ENCODE measurements around the gene NKX1-2.

Gene NKX1-2

DNA sequence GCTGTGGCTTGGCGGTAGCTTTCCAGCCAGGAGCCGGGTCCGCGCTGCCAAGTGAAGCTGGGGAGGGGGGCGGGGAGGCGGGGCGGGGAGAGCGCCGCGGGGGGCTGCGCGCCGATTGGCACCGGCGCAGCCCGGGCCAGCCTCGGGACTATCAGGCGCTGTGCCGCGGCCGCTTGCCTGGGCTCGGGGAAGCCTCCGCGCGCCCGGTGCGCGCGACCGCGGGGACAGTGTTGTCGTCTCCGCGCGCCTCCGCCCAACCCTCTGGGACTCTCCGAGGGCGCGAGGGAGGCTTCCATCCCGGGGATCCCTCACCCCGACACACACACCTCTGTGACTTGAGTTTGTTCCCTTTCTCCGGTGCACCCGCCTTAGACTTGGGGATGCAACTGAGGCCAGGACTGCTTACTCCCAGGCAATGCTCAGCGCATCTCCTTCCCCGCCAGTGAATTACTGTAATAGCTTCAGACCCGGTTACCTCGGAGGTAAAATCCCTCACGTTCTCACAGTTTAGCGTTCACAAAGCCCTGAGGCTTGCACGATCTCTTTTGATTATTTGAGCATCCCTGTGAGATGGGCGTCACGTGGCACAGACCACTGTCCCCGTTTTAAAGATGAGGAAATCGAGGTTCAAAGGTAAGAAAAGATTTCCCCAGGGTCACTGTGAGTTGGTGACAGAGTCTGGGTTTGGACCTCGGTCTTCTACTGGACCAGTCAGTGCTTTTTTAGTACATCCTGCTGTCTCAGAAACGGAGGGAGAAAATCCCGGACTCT is at the start of gene NKX1-2:
NKX1-2 (minus strand) TSS at position 24 of the 771 bp plus-strand sequence. CDS start 92 bp downstream, outside the sequence.
- no peak for DNase-seq

DNA sequence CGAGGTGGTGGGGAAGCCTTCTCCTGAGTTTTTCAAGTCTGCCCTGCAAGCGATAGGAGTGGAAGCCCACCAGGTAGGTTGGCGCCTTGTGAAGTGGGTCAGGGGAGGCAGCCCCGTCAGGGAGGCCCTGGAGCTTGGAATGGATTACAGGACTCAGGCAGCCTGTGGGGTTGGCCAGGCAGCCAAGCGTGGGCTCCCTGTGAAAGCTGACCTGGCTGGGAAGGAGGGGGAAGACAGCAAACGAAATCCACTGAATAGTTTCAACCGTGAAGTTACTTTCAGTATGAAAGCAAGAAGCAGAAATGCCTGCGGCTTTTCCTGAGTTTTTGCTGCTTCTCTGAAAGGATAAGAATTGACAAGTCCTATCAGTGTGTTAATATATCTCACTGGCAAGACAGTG is 48.2 kb upstream of the NKX1-2 start:
- no peak for DNase-seq

DNA sequence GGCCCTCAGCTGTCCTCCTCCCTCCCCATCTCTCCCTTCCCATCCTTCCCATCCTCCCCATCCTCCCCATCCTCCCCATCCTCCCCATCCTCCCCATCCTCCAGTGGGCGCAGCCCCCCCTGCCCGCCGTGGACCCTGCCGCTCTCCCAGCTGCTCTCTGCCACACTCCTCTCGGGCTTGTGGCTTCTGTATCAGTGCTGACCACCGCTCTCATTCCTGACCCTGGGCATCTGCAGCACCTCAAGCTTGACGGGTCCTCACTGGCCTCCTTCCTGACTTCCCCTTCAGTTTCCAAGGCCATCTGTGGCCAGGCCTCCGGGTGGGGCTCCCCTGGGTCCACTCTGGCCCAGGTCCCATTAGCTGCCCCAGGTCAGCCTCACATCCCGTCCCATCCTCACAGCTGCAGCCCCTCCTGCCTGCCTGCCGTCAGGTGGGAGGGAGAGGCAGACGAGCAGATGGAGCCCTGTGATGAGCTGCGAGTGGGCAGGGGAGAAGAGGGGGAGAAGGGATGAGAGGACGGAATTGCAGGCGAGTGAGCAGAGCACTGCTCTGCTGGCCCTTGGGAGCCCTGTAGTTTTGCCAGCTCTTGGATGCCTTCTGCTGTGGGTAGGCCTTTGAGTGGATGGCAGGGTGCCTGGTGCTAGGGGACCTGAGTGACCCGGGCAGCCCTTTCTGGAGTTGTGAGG is 47.5 kb upstream of the NKX1-2 start:
- no peak for DNase-seq

GRCh38 chr10:124496620-124497019 is 46.8 kb upstream of the NKX1-2 start:
- no peak for DNase-seq

GRCh38 chr10:124496150-124496549 is 46.3 kb upstream of the NKX1-2 start:
- DNase-seq: no peak

- no peak for DNase-seq
Measured at GRCh38 chr10:124495725-124496124, 45.9 kb upstream of the NKX1-2 start.

GRCh38 chr10:124495162-124495561 is 45.3 kb upstream of the NKX1-2 start:
- DNase-seq: no peak

DNA sequence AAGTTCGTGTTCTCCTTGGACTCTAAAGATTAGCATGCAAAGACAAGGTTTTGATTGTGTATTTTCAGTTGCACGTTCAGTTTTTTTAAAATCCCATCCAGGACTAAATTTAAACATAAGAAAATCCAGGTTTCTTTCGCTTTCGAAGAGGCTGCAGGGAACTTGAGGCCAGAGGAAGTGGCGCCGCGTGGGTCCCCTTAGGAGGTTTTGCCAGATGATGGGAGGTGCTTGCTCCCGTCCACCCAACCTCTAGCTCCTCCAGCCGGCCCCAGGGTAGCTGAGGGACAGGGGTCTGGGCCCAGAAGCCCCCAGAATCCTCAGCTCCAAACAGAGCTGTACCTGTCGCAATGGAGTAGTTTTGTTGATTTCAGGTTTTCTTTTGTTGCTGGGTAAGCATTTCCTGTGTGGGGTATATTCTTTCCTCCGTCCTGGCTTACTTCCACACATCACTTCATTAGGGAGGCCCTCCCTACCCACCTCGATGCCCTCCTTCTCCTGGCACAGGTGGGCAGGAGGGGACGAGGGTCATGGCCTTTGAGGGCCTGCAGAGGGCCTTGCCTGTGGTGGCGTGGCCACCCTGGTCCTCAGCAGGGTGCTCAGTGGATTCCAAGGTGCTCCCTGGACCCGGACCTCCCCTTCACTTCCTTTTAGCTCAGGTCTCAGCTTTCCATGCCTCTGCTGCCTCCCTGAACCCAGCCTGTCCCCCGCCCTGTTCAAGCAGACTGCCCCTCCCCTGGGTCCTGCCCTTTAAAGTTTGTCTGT is 44.4 kb upstream of the NKX1-2 start:
- DNase-seq: no peak

- no peak for DNase-seq
Measured at GRCh38 chr10:124493214-124493882, 43.5 kb upstream of the NKX1-2 start.

- DNase-seq: no peak
Measured at GRCh38 chr10:124492266-124492665, 42.4 kb upstream of the NKX1-2 start.

DNA sequence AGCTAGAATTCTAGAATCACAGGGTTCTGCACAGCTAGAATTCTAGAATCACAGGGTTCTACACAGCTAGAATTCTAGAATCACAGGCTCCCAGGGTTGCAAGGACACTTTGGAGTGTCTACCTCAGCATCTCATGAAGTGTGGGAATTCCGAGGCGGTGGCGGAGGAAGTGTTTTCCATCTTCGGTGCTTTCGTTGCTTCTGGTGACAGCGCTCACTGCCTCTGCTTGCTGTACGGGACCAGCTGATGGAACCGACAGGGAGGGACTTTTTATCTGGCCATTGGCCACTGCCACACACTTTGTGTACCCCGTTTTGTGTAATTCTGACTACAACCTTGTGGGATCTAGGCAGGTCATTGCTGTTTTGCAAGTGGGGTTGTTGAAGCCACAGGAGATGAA is 41.3 kb upstream of the NKX1-2 start:
- no peak for DNase-seq

DNA sequence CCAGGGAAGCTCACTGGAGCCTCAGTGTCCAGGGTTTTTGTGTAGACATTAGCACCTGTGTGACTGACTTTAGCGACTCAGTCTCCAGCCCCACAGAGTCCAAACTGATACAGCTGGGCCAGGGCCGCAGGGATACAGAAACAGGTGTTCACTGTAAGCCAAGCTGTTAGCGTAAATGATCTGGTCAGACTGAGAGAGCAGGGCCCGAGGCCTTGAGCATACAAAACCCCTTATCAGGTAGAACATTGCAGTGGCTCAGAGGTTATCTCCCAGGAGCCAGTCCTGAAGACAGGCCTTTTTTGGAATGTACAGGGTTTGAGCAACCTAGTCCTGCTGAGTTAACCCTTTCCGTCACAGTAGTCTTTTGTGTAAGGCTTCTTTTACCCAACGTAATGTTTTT is 36.8 kb upstream of the NKX1-2 start:
- no peak for DNase-seq

DNA sequence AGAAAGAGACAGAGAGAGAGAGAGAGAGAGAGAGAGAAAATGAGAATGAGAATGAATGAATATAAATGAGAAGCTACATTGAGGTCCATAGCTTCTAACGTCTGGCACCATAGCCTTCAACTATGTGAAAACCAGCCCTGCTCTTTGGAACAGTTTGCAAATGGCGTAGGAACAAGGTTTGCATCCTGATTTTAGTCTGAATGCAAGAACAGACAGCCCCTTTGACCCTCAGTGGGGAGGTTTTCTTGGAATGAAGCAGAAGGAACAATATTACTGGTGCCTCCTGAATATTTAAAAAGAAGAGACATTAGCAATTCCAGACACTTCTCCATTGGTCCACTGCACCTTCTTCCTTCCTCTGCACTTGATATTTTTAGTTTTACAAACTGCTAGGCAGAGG is 34.8 kb upstream of the NKX1-2 start:
- DNase-seq: no peak

- no peak for DNase-seq
Measured at GRCh38 chr10:124484031-124484430, 34.2 kb upstream of the NKX1-2 start.

- no peak for DNase-seq
Measured at GRCh38 chr10:124482876-124483275, 33.0 kb upstream of the NKX1-2 start.

DNA sequence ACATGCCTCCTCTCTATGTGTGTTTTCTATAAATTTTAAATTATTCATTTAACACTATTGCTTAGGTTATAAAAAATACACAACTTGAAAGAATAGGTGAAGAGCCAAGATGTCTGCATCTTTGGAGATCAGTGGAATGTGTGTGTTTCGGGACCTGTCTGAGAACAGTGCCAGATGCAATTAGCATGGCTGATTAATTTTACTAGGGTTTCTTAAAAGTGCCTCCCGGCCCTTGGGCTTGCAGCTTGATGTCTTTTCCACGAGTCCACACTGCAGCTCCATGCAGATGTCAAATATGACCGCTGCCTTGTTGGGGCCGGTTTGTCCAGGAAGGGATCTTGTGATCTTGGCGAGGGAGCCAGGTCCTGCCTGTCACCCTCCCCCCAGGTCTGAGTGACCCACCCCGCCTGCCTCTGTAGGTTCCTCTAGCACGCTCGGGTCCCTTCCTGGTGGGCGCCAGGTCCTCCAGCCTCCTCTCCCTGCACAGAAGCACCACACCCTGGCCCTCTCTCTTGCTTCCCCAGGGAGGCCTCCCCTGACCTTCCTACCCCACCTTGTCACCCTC is 32.5 kb upstream of the NKX1-2 start:
- no peak for DNase-seq

DNA sequence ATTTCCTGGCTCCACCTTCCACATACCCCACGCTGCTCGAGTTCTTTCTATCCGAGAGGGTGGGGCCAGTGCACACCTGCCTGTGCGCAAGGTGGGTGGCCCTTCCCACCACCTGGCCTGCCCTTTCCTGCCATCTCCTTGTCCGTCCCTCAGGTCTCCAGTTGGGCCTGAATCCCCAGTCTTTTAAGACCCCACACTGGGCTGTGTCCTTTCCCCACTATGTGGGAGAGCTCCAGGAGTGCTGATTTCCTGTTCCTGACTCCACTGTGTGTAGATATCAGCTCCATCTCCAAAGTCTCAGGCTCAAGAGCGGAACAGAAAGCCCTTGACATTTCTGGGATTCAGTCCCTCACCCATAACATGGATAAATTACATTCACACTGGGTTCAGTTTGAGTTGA is 31.9 kb upstream of the NKX1-2 start:
- no peak for DNase-seq

DNA sequence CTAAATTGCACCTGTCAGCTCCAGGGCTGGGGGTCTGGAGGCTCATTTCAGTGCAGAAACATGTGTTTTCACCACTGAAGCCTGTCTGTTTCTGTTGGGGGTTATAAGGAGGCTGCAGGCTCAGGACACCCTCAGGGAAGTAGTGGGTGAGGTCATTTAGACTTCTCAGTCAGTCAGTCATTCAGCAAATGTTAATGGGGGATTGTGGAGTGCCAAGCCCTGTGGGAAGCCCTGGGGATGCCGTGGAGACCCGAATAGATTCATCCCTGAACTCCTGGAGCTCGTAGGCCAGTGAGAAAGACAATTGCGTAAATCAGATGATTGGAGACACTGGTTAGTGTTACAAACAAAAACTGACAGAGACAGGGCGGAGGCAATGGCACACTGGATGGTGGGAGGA is 31.0 kb upstream of the NKX1-2 start:
- no peak for DNase-seq

DNA sequence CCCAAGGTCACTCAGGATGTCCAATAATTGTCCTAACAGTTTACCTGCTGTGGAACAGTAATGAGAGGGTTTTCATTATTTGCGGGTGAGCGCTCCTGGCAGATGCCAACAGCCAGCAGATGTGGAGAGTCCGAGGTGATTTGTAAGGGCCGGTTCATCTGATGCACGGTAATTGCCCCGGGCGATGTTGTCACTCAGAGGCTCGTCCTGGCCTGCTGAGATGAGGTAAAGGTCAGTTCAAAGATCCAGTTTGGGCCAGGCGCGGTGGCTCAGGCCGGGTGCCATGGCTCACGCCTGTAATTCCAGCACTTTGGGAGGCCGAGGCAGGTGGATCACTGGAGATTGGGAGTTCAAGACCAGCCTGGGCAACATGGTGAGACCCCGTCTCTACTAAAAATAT is 28.7 kb upstream of the NKX1-2 start:
- no peak for DNase-seq

- DNase-seq: no peak
Measured at GRCh38 chr10:124477614-124478363, 28.0 kb upstream of the NKX1-2 start.

DNA sequence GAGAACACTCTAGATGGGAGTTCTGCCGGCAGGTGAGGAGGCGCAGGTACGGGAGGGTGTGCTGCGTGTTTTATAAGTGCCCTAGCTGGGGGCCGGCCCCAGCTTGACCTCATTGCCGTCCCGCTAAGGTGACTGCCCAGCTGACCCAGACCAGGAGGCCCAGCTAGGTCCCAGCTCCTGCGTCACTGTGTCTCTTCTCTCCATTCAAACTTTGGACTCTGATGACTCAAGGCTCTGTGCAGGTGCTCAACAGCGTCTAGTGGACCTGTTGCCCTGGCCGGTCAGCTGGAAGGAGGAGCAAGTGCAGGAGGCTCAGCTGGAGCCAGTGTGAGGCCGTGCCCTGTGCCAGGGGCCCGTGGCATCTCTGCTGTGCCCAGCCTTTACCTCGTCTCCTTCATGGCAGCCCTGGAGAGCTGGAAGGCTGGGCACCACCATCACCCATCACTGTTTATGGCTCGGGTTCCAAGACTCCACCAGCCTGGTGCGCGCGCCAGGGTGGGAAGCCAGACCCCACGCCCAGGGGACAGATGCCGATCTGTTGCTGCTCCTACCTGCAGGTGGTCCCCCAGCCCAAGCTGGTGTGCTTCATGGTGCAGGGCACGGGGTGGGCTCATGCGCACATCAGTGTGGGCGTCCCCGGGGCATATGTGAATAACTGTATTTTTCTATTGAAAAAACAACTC is 26.3 kb upstream of the NKX1-2 start:
- no peak for DNase-seq

Data from activated naive CD4-positive, alpha-beta T cell (primary cell).